ENCODE data around the gene VTCN1.

GRCh38 chr1:117240547-117240946, 29.8 kb upstream of the VTCN1 start:
- TF ChIP-seq CTCF (IDR thresholded peaks at IDR 0.05) (no peak), POLR2A (IDR thresholded peaks at IDR 0.05) (no peak), POLR2AphosphoS5 (IDR thresholded peaks at IDR 0.05) (no peak)
